Cardiac septum (tissue), 1 donor: ENCODE data around the gene PRORP. TPM values are rescaled to one million over a fixed set of nuclear protein-coding genes. Genes with fewer than 3 reads are reported as not detected.
"Not testable (repeated sequence)": the region's sequence is repeated elsewhere in the genome, so short reads cannot be mapped to it uniquely, and the experiment has no call there.

Experiments
- DNase-seq: peaks from one replicate; pipeline ENCODE4 v3.0.0-alpha.2; 2020; ENCODE audit warnings: low spot score
- intact Hi-C: fragments of 100-400 bp; cut with DNase I; formaldehyde crosslinking; loops from one replicate; pipeline ENCODE4 v1.14.0; 2022
- long read RNA-seq: library from polyadenylated mRNA; unstranded; transcript quantifications from one replicate; pipeline ENCODE4 v2.0.0, GENCODE V29; 2021
- total RNA-seq: library from RNA; stranded (reverse); fragmentation: NEBNext Ultra II Directional; extraction: Animal tissue kit (Norgen Biotek cat#: 25700); gene quantifications from one replicate; pipeline ENCODE4 v1.2.1, GENCODE V29; 2021
- donor health status: DM: no; HTN: no; CAD: no.

Gene PRORP
- 19.6 TPM for total RNA-seq
- long read RNA-seq, full-length matches to known transcripts, result 16 of 20 reads
- long read RNA-seq, partial matches to known transcripts, result 4 of 20 reads
- long read RNA-seq, other reads (novel, unspliced or antisense), result 0 of 20 reads

DNA sequence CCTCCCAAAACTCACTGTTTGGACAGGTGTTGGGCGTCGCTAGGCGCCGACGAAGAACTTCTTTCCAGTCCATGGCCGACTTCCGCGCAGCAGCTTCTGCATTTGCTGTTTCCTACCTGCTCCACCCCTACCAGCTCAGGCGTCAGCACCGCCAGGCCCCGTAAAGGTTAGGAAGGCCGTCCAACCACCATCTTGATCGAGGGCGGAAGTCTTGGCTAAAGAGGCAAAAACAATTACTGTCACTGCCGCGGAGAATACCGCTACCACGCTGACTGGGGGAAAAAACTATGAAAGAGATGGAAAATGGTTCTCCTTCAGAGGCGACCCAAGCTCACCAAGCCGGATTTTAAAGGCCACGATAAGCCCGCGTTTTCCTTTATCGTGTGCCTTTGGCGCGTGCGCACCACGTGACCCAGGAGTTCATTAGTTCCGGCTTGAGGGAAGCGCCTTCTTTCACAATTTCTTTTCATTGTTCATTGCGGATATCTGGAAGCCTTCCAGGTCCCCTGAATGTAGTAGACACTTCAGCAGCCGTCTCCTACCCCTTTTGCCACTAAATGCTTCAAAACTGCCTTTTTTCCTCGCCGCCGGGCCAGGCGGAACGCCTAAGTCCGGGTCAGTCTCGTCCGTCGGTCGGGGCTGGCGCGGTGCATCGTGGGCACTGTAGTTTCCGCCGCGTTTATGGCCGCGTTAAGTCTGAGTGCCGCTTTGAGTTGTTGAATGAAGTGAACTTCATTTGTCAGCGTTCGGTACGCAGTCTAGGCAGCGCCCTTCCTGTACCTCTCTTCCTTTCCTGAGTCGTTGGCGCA lies at the start of gene PRORP, which contains the start of gene PPP2R3C:
TSS of gene PRORP (plus strand) at position 666 of the 809 bp plus-strand sequence. CDS start 694 bp downstream, outside the sequence.
TSS of gene PPP2R3C (minus strand) at position 104 of the 809 bp plus-strand sequence. CDS start at position 73, 31 bp downstream.
- intact Hi-C loops, result loop anchor here (1.0 to 5.0 kb wide), 4 partner anchors 60 to 282 kb away; partner anchors contain the start of genes FAM177A1, NFKBIA and SRP54

GRCh38 chr14:35073486-35073885 lies 48.9 kb upstream of the PRORP start:
- intact Hi-C loops, result no loop called here
- DNase-seq, result no peak

More for the DNA sequence above, at the start of gene PRORP, which contains the start of gene PPP2R3C:
- peak; percentile 96 for DNase-seq

- intact Hi-C loops, result no loop called here
- no peak for DNase-seq
Measured at GRCh38 chr14:35078082-35078481, 44.3 kb upstream of the PRORP start.

- intact Hi-C loops, result no loop called here
- no peak for DNase-seq
Measured at GRCh38 chr14:35079742-35080141, 42.6 kb upstream of the PRORP start.

DNA sequence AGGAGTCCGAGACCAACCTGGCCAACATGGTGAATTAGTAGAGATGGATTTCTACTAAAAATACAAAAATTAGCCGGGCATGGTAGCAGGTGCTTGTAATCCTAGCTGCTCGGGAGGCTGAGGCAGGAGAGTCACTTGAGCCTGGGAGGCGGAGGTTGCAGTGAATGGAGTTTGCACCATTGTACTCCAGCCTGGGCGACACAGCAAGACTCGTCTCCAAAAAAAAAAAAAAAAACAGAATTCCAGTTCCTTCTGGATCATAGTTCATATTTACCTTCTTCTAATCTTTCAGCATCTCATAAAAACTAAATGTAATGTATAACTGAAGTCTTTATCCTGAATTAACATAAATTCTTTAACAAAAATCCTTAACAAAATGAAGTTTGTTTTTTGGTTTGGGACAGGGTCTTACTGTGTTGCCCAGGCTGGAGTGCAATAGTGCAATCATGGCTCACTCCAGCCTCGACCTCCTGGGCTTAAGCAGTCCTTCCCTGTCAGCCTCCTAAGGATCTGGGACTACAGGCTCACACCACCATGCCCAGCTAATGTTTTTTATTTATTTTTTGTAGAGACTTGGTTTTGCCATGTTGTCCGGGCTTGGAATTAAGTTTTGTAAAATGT lies 38.7 kb upstream of the PRORP start:
- DNase-seq, result no peak
- intact Hi-C loops, result no loop called here

DNA sequence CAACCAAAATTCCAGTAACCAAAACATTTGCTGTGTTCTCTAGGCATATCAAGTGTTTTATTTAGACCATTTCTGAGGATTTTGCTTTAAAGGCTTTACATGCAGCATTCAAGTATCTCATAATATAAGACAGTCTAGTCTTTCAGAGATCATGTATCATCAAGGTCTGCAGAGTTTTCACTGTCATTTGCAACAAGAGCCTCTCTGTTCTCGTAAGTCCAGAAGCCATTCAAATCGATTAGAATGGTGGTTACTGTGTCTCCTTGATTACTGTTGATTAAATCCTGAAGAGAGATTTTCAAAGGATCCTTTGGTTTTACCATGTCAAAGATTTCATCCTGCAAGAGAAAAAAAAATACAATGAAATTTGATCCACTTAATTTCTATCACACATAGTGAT lies 36.9 kb upstream of the PRORP start:
- no peak for DNase-seq
- intact Hi-C loops, result no loop called here

GRCh38 chr14:35088514-35088913 lies 33.8 kb upstream of the PRORP start:
- DNase-seq, result no peak
- intact Hi-C loops, result no loop called here

DNA sequence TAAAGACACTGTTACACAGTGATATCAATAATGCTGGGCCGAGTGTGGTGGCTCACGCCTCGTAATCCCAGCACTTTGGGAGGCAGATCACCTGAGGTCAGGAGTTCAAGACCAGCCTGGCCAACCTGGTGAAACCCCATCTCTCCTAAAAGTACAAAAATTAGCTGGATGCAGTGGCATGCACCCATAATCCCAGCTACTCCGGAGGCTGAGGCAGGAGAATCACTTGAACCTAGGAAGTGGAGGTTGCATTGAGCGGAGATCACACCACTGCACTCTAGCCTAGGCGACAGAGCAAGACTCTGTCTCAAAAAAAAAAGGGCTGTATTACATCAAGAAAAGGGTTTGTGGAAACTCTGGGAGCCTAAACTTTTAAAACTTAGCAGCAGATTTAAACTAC lies 27.7 kb upstream of the PRORP start:
- intact Hi-C loops, DNase-seq: not testable (repeated sequence)

GRCh38 chr14:35107866-35108265 lies 14.5 kb upstream of the PRORP start:
- DNase-seq, result no peak
- intact Hi-C loops, result no loop called here

- no peak for DNase-seq
- intact Hi-C loops, result no loop called here
Measured at GRCh38 chr14:35112641-35113040, 9.7 kb upstream of the PRORP start.

- no peak for DNase-seq
- intact Hi-C loops, result no loop called here
Measured at GRCh38 chr14:35113308-35113950, 8.9 kb upstream of the PRORP start.

DNA sequence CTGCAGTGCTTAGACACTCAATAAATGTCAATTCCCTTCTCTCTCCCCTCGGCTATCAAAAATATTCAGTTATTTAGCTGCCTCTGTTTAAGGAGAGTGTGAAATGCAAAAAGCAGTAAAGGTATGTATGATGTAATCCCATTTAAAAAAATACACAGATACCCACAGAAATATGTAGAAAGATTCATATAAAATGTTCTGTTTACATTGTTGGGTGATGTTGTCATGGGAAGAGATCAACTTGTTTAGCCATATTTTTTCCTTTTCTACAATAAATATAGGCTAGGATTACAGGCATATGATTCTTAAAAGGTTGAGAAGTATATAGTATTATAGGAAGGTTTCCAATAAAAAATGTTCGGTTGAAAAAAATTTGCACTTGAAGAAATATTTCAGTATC lies 8.3 kb upstream of the PRORP start:
- intact Hi-C loops, result no loop called here
- DNase-seq, result no peak

DNA sequence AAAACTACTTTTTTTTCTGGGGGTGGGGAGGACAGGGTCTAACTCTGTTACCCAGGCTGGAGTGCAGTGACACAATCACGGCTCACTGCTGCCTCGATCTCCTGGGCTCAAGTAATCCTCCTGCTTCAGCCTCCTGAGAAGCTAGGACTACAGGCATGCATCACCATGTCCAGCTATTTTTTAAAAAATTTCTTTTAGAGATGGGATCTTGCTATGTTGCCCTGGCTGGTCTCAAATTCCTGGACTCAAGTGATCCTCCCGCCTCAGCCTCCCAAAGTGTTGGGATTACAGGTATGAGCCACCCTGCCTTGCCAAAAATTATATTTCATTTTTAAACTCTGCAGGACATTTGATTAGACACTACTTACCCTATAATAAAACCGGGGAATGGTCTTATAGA lies 6.1 kb upstream of the PRORP start:
- intact Hi-C loops, result no loop called here
- DNase-seq, result no peak

DNA sequence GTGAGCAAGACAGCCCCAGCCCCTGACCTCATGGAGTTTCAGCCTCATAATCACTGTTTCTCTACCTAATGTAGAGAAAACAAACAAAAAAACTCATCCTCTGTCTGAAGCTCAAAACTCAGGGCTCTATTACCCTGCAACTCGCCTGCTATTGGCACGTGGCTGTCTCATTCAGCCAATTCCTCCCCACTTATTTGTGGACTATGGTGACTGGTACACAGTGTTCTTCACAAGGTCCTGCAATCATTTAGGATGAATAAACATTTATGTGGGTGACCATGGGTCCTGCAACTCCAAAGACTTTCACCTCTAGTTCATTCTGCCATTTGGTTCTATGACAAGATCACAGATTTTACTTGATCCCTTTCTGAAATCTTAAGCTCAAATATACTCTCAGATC lies 5.2 kb upstream of the PRORP start:
- intact Hi-C loops, result no loop called here
- DNase-seq, result no peak

DNA sequence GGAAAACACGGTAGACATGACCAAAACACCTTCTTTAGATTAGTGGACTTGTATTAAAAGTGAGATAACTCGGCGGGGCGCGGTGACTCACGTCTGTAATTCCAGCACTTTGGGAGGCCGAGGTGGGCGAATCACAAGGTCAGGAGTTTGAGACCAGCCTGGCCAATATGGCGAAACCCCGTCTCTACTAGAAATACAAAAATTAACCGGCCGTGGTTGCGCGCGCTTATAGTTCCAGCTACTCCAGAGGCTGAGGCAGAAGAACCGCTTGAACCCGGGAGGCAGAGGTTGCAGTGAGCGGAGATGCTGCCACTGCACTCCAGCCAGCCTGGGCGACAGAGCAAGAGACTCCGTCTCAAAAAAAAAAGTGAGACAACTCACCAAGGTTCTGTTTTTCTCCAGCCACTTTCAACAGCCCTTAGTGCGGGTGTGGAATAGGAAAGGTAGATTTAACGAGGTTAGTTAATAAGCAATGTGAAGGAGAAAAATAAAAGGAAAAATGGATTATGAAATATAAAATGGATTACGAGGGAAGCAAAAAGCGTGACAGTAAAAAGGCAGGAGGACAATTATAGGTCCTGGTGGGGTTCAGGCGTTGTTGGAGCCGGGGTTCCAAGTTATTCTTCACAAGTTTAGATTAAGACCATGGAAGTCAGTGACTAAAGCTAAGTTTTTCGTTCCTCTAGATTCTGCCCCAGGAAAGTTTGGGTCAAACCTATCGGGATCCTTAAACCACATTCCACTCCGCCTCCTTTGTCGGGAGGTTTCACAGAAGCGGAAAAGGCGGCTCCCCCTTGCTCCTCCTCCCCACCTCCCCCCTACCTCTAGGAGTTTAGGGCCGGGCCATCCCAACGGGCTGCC lies 1.1 kb upstream of the PRORP start:
- no peak for DNase-seq
- intact Hi-C loops, result loop anchor here (5.0 kb wide), 2 partner anchors 59 to 74 kb away; partner anchors contain the start of gene FAM177A1

DNA sequence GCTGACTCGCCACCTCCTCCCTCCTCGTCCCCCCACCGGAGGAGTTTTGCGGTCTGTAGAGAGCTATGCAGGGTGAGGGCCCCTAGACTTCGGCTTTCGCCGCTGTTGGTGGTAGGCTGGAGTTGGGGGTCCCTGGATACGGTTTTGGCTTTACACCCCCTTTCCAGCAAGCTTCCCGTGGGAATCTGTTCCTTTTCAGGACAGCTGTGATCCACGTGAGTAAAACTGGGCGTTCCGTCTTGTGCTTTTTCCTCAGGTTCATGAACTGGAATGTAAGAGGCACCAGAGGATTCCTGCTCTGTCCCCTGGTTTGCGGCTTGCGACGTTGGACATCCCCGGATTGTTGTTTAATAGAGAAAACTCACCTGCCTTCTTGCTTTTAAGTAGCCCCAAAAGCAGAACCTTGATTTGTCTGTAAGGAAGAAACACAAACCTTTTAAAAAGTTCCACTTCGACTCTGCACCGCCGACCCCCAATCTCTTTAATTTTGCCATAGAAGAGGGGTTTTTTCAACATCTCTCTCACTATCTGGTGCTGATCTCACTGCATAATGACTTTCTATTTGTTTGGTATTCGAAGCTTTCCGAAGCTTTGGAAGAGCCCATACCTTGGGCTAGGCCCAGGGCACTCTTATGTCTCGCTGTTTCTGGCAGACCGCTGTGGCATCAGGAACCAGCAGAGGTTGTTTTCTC lies 490 bp downstream of the PRORP start:
- no peak for DNase-seq
- intact Hi-C loops, result loop anchor here (1.0 to 5.0 kb wide), 4 partner anchors 61 to 281 kb away; partner anchors contain the start of genes FAM177A1, NFKBIA and SRP54

GRCh38 chr14:35123388-35123703 lies 994 bp downstream of the PRORP start:
- DNase-seq, result no peak
- intact Hi-C loops, result loop anchor here (2.0 to 5.0 kb wide), 3 partner anchors 61 to 141 kb away; partner anchors contain the start of genes FAM177A1 and SRP54

- intact Hi-C loops, result loop anchor here (5.0 kb wide), 2 partner anchors 62 to 77 kb away; partner anchors contain the start of gene FAM177A1
- no peak for DNase-seq
Measured at GRCh38 chr14:35124127-35124526, 1.8 kb downstream of the PRORP start.
